ENCODE data around the gene KRT81. TPM values are rescaled to one million over a fixed set of nuclear protein-coding genes. Genes with fewer than 3 reads are reported as not detected.
"Not testable (repeated sequence)": the region's sequence is repeated elsewhere in the genome, so short reads cannot be mapped to it uniquely, and the experiment has no call there.

KRT81 gene
- total and polyA plus RNA-seq, 8 donors, result 0.12 to 0.26 TPM; not detected in 6

- TF ChIP-seq CTCF (IDR thresholded peaks at IDR 0.05), result no peak
- Histone ChIP-seq H3K4me3 (no peak overlapping the region), H3K27ac (no peak overlapping the region), H3K9me3 (no peaks in the 10 kb centered on the region), H3K4me1 (peaks cover 5 to 11% of the 10 kb centered on the region in 2 donors), H3K36me3 (peaks cover 0 to 4% of the 10 kb centered on the region in 2 donors), H3K27me3 (peaks cover 45 to 95% of the 10 kb centered on the region in 2 donors)
- DNase-seq, result no peak
- intact Hi-C loops (cut with DNase I), result no loop called here
- no peak for ATAC-seq
Measured at GRCh38 chr12:52254180-52254964, 37.0 kb downstream of the KRT81 start.

GRCh38 chr12:52253391-52254179, 37.7 kb downstream of the KRT81 start:
- Histone ChIP-seq H3K9me3 (no peaks in the 10 kb centered on the region), H3K4me3 (no peak overlapping the region), H3K36me3 (peaks cover 0 to 4% of the 10 kb centered on the region in 2 donors), H3K27me3 (peaks cover 37 to 95% of the 10 kb centered on the region in 2 donors), H3K4me1 (peaks cover 4 to 5% of the 10 kb centered on the region in 2 donors), H3K27ac (no peak overlapping the region)
- intact Hi-C loops (cut with DNase I), result no loop called here
- no peak for TF ChIP-seq CTCF (IDR thresholded peaks at IDR 0.05)
- no peak for ATAC-seq
- no peak for DNase-seq

- Histone ChIP-seq H3K4me3 (no peak overlapping the region), H3K27me3 (peaks cover 30 to 95% of the 10 kb centered on the region in 2 donors), H3K27ac (no peak overlapping the region), H3K4me1 (peaks cover 0 to 5% of the 10 kb centered on the region in 2 donors), H3K36me3 (peaks cover 0 to 4% of the 10 kb centered on the region in 2 donors), H3K9me3 (no peaks in the 10 kb centered on the region)
- intact Hi-C loops (cut with DNase I), result no loop called here
- ATAC-seq (no peak), DNase-seq (no peak)
- TF ChIP-seq CTCF (IDR thresholded peaks at IDR 0.05), result no peak
Measured at GRCh38 chr12:52252728-52253343, 38.5 kb downstream of the KRT81 start.

GRCh38 chr12:52252175-52252615, 39.1 kb downstream of the KRT81 start:
- intact Hi-C loops (cut with DNase I); H3K4me3 ChIP-seq; H3K27ac ChIP-seq; H3K4me1 ChIP-seq; H3K9me3 ChIP-seq; H3K36me3 ChIP-seq; DNase-seq; ATAC-seq: not testable (repeated sequence)
- peaks cover 23 to 90% of the 10 kb centered on the region in 2 donors for H3K27me3 ChIP-seq

GRCh38 chr12:52251367-52252051, 39.8 kb downstream of the KRT81 start:
- H3K27me3 ChIP-seq, result peaks cover 16 to 84% of the 10 kb centered on the region in 2 donors
- intact Hi-C loops (cut with DNase I), result no loop called here
- H3K36me3 ChIP-seq, result peaks cover 0 to 4% of the 10 kb centered on the region in 2 donors
- H3K9me3 ChIP-seq, result no peaks in the 10 kb centered on the region
- no peak overlapping the region for H3K27ac ChIP-seq
- no peak overlapping the region for H3K4me3 ChIP-seq
- ATAC-seq (no peak), DNase-seq (no peak)
- H3K4me1 ChIP-seq, result peaks cover 0 to 5% of the 10 kb centered on the region in 2 donors
- no peak for TF ChIP-seq CTCF (IDR thresholded peaks at IDR 0.05)
